Upper lobe of left lung (tissue), 6 donors: ENCODE data around the gene ANKRD24. TPM values are rescaled to one million over a fixed set of nuclear protein-coding genes. Genes with fewer than 3 reads are reported as not detected.
"Not testable (repeated sequence)": the region's sequence is repeated elsewhere in the genome, so short reads cannot be mapped to it uniquely, and the experiment has no call there.

Experiments used
- ATAC-seq, 2 donors: fragments of 200-7000 bp; cut with Tn5 transposase; one replicate each; pipeline ENCODE4 v1.9.1; 2022; ENCODE audit warnings: mild to moderate bottlenecking in 2 of 2, moderate library complexity in 2 of 2; ENCODE audit not compliant: low FRiP score in 2 of 2
- DNase-seq, 2 donors: peaks; one replicate each; pipeline ENCODE4 v3.0.0-alpha.2; 2019 to 2020
- H3K27ac ChIP-seq, 4 donors: fragments of 200-600 bp; sonication (generic); one replicate each; pipeline ENCODE4 v1.5.1; 2016 to 2019
- H3K27me3 ChIP-seq, 4 donors: fragments of 200-600 bp; sonication (generic); one replicate each; pipeline ENCODE4 v1.5.1; 2017 to 2019
- H3K36me3 ChIP-seq, 4 donors: fragments of 200-600 bp; sonication (generic); one replicate each; pipeline ENCODE4 v1.5.1; 2016 to 2019
- H3K4me1 ChIP-seq, 4 donors: fragments of 200-600 bp; sonication (generic); one replicate each; pipeline ENCODE4 v1.5.1; 2018 to 2019
- H3K4me3 ChIP-seq, 4 donors: fragments of 200-600 bp; sonication (generic); one replicate each; pipeline ENCODE4 v1.5.1; 2017 to 2019; ENCODE audit warnings: mild to moderate bottlenecking in 2 of 4, moderate library complexity in 1 of 4
- H3K9me3 ChIP-seq, 4 donors: fragments of 200-600 bp; sonication (generic); one replicate each; pipeline ENCODE4 v1.5.1; 2018 to 2019
- EP300 ChIP-seq, 4 donors: sonication (generic); formaldehyde crosslinking; IDR thresholded peaks; one replicate each; pipeline ENCODE4 v1.5.1; 2017; ENCODE audit warnings: antibody characterized with exemption in 4 of 4, control low read depth in 2 of 4
- POLR2A ChIP-seq, 4 donors: fragments of 450-650 bp; IDR thresholded peaks; one replicate each; pipeline ENCODE4 v1.5.1; 2016 to 2017; ENCODE audit warnings: antibody characterized with exemption in 4 of 4, mild to moderate bottlenecking in 2 of 4
- POLR2AphosphoS5 ChIP-seq, 2 donors: sonication (generic); formaldehyde crosslinking; IDR thresholded peaks; one replicate each; pipeline ENCODE4 v1.5.1; 2017; ENCODE audit warnings: antibody characterized with exemption in 2 of 2
- WGBS, 2 donors: methylation state at CpG; one replicate each; pipeline ENCODE4 v1.1.5; 2017 to 2018; 5-methylcytosine and 5-hydroxymethylcytosine counted together
- total RNA-seq, 6 donors: library from RNA; depleted of rRNA in 4 of 6; stranded (reverse); fragments of >200 nt in 4 of 6; gene quantifications; one replicate each; pipeline versions ENCODE4 v1.1.0 to v1.2.1, GENCODE V29; 2016 to 2021
- TF ChIP-seq, protein P1 (sequence below), 6 experiments: fragments of 450-650 bp in 4 of 6; fragments of 200-600 bp in 2 of 6; sonication (generic) in 2 of 6; IDR thresholded peaks; one replicate each; pipeline ENCODE4 v1.5.1; 2016 to 2019; ENCODE audit warnings: antibody characterized with exemption in 6 of 6
- donor health status: DM: no; HTN: no; CAD: no; lungs with moderate emphysema.
- donor health status: DM: no; HTN: yes; CAD: no; lungs with severe emphysema.

Gene ANKRD24
- total RNA-seq: 10 to 100 TPM in 1 of 6 donors, 1 to 10 TPM in 3, under 1 TPM in 2; 0.46 to 10.5 (median 1.3) TPM

GRCh38 chr19:4182084-4182810, at the start of gene ANKRD24, which contains the start of gene SIRT6:
ANKRD24 (plus strand) TSS chr19:4182689; CDS start chr19:4186426, 3,737 bp downstream.
SIRT6 (minus strand) TSS chr19:4182563; CDS start chr19:4182539, 24 bp downstream.
- Histone ChIP-seq H3K27ac (peak within 1 kb of the TSS; percentile 81 to 91 (median 88)), H3K4me1 (peaks cover 19 to 33% (median 25%) of the 10 kb centered on the region in 4 donors), H3K27me3 (no peaks in the 10 kb centered on the region), H3K4me3 (peak within 1 kb of the TSS; percentile 58 to 94 (median 88)), H3K9me3 (no peaks in the 10 kb centered on the region), H3K36me3 (peaks cover 0 to 32% (median 7%) of the 10 kb centered on the region in 4 donors)
- WGBS, 2 donors: 0 to 2% methylated on average over 25 to 32 of the region's 58 CpGs
- ATAC-seq: peak; percentile 92 to 96
- TF ChIP-seq POLR2AphosphoS5 (IDR thresholded peaks at IDR 0.05) (peak; percentile 95 to 96), EP300 (IDR thresholded peaks at IDR 0.05) (peak in 1 of 4 donors; percentile 79), POLR2A (IDR thresholded peaks at IDR 0.05) (peak in 2 of 4 donors; percentile 24 to 76)
- TF ChIP-seq, protein P1, sequence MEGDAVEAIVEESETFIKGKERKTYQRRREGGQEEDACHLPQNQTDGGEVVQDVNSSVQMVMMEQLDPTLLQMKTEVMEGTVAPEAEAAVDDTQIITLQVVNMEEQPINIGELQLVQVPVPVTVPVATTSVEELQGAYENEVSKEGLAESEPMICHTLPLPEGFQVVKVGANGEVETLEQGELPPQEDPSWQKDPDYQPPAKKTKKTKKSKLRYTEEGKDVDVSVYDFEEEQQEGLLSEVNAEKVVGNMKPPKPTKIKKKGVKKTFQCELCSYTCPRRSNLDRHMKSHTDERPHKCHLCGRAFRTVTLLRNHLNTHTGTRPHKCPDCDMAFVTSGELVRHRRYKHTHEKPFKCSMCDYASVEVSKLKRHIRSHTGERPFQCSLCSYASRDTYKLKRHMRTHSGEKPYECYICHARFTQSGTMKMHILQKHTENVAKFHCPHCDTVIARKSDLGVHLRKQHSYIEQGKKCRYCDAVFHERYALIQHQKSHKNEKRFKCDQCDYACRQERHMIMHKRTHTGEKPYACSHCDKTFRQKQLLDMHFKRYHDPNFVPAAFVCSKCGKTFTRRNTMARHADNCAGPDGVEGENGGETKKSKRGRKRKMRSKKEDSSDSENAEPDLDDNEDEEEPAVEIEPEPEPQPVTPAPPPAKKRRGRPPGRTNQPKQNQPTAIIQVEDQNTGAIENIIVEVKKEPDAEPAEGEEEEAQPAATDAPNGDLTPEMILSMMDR (IDR thresholded peaks at IDR 0.05): peak in 2 of 6 experiments; percentile 9 to 46
- DNase-seq: peak; percentile 96 to 99

DNA sequence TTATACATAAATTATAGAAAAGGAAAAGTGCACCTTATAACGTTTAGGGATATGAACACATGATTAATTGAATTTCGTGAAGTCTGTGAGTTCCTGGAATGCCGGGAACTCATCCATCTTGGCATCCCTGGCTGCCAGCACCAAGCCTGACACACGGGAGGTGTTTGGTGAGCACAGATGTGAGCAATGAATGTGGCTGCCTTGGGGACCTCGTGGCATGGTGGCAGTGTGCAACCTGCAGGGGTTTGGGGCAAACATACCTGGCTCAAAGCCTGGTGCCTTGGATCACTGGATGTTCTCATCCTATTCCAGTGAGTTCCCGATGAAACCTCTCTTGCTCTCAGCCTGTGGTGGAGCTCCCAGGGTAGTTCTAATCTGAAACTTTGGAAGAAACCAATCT, 48.1 kb upstream of the ANKRD24 start:
- DNase-seq (no peak), ATAC-seq (no peak)
- Histone ChIP-seq H3K4me3 (no peak overlapping the region), H3K4me1 (no peaks in the 10 kb centered on the region), H3K27ac (no peak overlapping the region), H3K36me3 (no peaks in the 10 kb centered on the region), H3K9me3 (no peaks in the 10 kb centered on the region), H3K27me3 (no peaks in the 10 kb centered on the region)
- no peak for TF ChIP-seq POLR2AphosphoS5 (IDR thresholded peaks at IDR 0.05)
- TF ChIP-seq, protein P1 (IDR thresholded peaks at IDR 0.05): no peak
- TF ChIP-seq POLR2A (IDR thresholded peaks at IDR 0.05): no peak
- no peak for TF ChIP-seq EP300 (IDR thresholded peaks at IDR 0.05)
- 37 to 40% methylated on average over 6 of the region's 6 CpGs for WGBS, 2 donors

DNA sequence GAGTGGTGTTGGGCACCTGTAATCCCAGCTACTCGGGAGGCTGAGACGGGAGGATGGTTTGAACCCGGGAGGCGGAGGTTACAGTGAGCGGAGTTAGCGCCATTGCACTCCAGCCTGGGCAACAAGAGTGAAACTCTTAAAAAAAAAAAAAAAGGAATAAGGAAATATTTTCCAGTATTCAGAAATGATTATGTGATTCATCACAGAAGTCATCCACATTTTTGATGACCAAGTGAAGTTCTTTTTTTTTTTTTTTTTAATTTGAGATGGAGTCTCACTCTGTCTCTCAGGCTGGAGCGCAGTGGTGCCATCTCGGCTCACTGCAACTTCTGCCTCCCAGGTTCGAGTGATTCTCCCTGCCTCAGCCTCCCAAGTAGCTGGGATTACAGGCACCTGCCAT, 47.1 kb upstream of the ANKRD24 start:
- WGBS, 2 donors: 88 to 90% methylated on average over 9 of the region's 9 CpGs
- H3K4me3 ChIP-seq, H3K9me3 ChIP-seq, H3K27ac ChIP-seq, ATAC-seq, DNase-seq, H3K4me1 ChIP-seq, H3K36me3 ChIP-seq, H3K27me3 ChIP-seq: not testable (repeated sequence)

DNA sequence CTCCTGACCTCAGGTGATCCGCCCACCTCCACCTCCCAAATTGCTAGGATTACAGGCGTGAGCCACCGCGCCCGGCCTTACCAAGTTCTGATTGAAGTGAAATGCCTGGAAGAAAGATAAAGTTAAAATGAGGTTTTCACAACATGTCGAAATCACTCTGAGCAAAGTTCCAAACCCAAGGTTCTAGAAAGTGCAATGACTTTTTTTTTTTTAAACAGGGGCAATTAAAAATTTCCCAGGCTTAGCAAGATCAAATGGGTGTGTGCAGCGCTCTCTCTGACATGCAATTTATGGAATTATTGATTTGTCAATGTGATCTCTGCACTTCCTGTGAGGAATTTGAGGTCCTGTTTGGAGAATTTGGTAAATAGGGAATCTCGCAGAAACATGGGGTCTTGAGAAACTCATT, 45.8 kb upstream of the ANKRD24 start:
- ATAC-seq: no peak

DNA sequence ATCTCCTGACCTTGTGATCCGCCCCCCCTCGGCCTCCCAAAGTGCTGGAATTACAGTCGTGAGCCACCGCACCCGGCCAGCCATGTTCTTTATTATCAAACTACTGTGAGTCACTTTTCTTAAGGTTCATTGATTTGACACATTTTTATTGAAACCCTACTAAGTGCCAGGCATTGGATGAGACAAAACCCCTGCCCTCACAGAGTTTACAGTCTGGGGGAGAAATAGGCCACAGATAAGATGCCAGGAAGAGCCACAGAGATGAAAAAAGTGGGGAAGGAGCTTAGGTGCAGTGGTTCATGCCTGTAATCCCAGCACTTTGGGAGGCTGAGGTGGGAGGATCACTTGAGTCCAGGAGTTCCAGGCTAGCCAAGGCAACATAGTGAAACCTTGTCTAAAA, 44.0 kb upstream of the ANKRD24 start:
- H3K4me1 ChIP-seq: peaks cover 2 to 9% (median 7%) of the 10 kb centered on the region in 4 donors
- H3K4me3 ChIP-seq: no peak overlapping the region
- H3K36me3 ChIP-seq: no peaks in the 10 kb centered on the region
- TF ChIP-seq, protein P1 (IDR thresholded peaks at IDR 0.05): no peak
- TF ChIP-seq POLR2AphosphoS5 (IDR thresholded peaks at IDR 0.05): no peak
- no peak for TF ChIP-seq EP300 (IDR thresholded peaks at IDR 0.05)
- TF ChIP-seq POLR2A (IDR thresholded peaks at IDR 0.05): no peak
- DNase-seq (no peak), ATAC-seq (no peak)
- H3K9me3 ChIP-seq: no peaks in the 10 kb centered on the region
- no peak overlapping the region for H3K27ac ChIP-seq
- 87 to 88% methylated on average over 5 of the region's 5 CpGs for WGBS, 2 donors
- H3K27me3 ChIP-seq: no peaks in the 10 kb centered on the region

More for the DNA sequence above, 45.8 kb upstream of the ANKRD24 start:
- Histone ChIP-seq H3K4me3 (no peak overlapping the region), H3K27me3 (no peaks in the 10 kb centered on the region), H3K4me1 (peaks cover 2 to 9% (median 7%) of the 10 kb centered on the region in 4 donors), H3K27ac (no peak overlapping the region), H3K36me3 (no peaks in the 10 kb centered on the region), H3K9me3 (no peaks in the 10 kb centered on the region)
- DNase-seq: no peak
- 91 to 92% methylated on average over 8 of the region's 8 CpGs for WGBS, 2 donors
- TF ChIP-seq POLR2AphosphoS5 (IDR thresholded peaks at IDR 0.05) (no peak), EP300 (IDR thresholded peaks at IDR 0.05) (no peak), POLR2A (IDR thresholded peaks at IDR 0.05) (no peak)
- TF ChIP-seq, protein P1 (IDR thresholded peaks at IDR 0.05): no peak
